Measurements from ENCODE around the gene OR10A2. TPM values are rescaled to one million over a fixed set of nuclear protein-coding genes. Genes with fewer than 3 reads are reported as not detected.

OR10A2 gene
- total RNA-seq, 4 donors from 2014 or later: not detected

GRCh38 chr11:6882751-6883150, 19.9 kb downstream of the OR10A2 start:
- no peak for TF ChIP-seq CTCF (IDR thresholded peaks at IDR 0.05; ENCODE audit: low read depth)

- TF ChIP-seq CTCF (IDR thresholded peaks at IDR 0.05; ENCODE audit: low read depth): no peak
Observed at GRCh38 chr11:6888830-6889229, 26.0 kb downstream of the OR10A2 start.

DNA sequence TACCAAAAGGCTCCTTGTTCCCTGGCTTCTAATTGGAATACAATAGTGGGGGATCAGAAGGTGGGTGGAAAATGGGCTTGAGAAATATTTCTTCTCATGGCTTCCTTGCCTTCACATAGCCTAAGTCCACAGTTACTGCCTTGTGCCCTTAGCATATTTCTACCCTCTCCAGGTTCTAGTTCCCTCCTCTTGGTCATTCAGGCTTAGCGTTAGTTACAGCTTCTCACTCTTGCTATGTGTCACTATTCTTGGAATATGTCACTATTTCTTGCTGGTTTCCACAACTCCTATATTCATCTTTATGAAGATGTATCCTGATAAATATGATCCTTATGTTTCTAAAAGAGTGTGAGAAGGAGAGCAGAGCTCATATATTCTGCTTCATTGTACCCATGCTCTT, 27.0 kb downstream of the OR10A2 start:
- no peak for TF ChIP-seq CTCF (IDR thresholded peaks at IDR 0.05; ENCODE audit: low read depth)

- TF ChIP-seq CTCF (IDR thresholded peaks at IDR 0.05; ENCODE audit: low read depth): no peak
Observed at GRCh38 chr11:6892400-6892799, 29.5 kb downstream of the OR10A2 start, which contains the start of gene OR2D2. TSS of gene OR2D2 (minus strand) at chr11:6892500. CDS start at chr11:6892500, 0 bp downstream.

DNA sequence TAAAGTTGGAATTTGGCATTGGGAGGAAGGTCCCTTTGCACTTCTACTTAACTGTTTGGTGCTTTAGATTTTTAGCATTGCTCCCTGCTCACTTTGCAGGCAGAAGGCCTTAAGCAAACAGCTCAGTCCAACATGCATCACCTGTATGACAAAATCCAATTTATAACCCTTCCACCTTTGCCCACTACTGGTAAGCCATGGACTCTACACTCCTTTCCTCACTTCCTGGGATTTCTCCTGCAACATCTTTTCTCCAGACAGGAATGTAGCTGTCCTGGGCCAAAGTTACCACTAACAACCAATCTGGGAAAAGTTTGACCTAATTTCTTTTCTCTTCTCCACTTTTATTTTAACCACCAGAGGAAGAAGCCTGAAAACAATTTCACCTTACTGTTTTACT, 31.2 kb downstream of the OR10A2 start:
- no peak for TF ChIP-seq CTCF (IDR thresholded peaks at IDR 0.05; ENCODE audit: low read depth)

- no peak for TF ChIP-seq CTCF (IDR thresholded peaks at IDR 0.05; ENCODE audit: low read depth)
Observed at GRCh38 chr11:6895010-6895409, 32.2 kb downstream of the OR10A2 start.

DNA sequence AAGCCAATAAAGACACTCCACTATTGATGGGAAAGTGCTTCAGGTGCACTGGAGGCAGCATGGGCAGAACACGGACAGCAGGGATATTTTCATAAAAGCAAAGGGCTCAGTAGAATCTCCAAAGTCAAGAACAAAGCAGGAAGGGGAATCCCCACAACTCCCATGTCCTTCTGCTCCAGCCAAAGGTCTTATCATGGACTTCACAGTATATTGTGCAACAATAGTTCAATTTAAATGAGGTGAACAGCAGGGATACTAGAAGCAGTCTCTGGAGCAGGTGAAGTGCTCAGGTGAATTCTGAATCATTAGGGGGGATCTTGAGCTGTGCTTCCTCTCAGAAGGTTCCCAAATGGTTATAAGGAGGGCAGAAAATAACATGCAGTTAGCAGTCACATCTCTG, 36.1 kb downstream of the OR10A2 start:
- no peak for TF ChIP-seq CTCF (IDR thresholded peaks at IDR 0.05; ENCODE audit: low read depth)
